ENCODE data around the gene REV1.

Gene REV1

GRCh38 chr2:99424371-99424770, 65.4 kb downstream of the REV1 start:
- no peak overlapping the region for H3K4me3 Mint-ChIP-seq
- H3K27ac Mint-ChIP-seq: no peak overlapping the region
- DNase-seq (no peak), ATAC-seq (replicated peaks) (no peak)
- H3K9me3 Mint-ChIP-seq: no peaks in the 10 kb centered on the region
- H3K27me3 Mint-ChIP-seq: no peaks in the 10 kb centered on the region
- no peaks in the 10 kb centered on the region for H3K4me1 Mint-ChIP-seq (ENCODE audit: low read depth in 2 of 2)
- H3K36me3 Mint-ChIP-seq (ENCODE audit: insufficient read depth): peaks cover 52% of the 10 kb centered on the region

GRCh38 chr2:99422599-99422998, 67.2 kb downstream of the REV1 start:
- DNase-seq: no peak
- Mint-ChIP-seq H3K4me1 (ENCODE audit: low read depth in 2 of 2) (no peaks in the 10 kb centered on the region), H3K36me3 (ENCODE audit: insufficient read depth) (peaks cover 55% of the 10 kb centered on the region), H3K4me3 (no peak overlapping the region), H3K9me3 (no peaks in the 10 kb centered on the region), H3K27ac (no peak overlapping the region), H3K27me3 (no peaks in the 10 kb centered on the region)
- ATAC-seq (replicated peaks): no peak

- no peaks in the 10 kb centered on the region for H3K9me3 Mint-ChIP-seq
- H3K27me3 Mint-ChIP-seq: no peaks in the 10 kb centered on the region
- no peaks in the 10 kb centered on the region for H3K4me1 Mint-ChIP-seq (ENCODE audit: low read depth in 2 of 2)
- DNase-seq: no peak
- H3K4me3 Mint-ChIP-seq: no peak overlapping the region
- H3K27ac Mint-ChIP-seq: no peak overlapping the region
- no peak for ATAC-seq (replicated peaks)
- peaks cover 64% of the 10 kb centered on the region for H3K36me3 Mint-ChIP-seq (ENCODE audit: insufficient read depth)
Observed at GRCh38 chr2:99421469-99421868, 68.3 kb downstream of the REV1 start.

- Mint-ChIP-seq H3K4me1 (ENCODE audit: low read depth in 2 of 2) (no peaks in the 10 kb centered on the region), H3K9me3 (no peaks in the 10 kb centered on the region), H3K4me3 (no peak overlapping the region), H3K27me3 (no peaks in the 10 kb centered on the region), H3K36me3 (ENCODE audit: insufficient read depth) (peaks cover 68% of the 10 kb centered on the region), H3K27ac (peak overlapping the region; percentile 42 to 49)
- DNase-seq: no peak
- no peak for ATAC-seq (replicated peaks)
Observed at GRCh38 chr2:99420751-99421299, 69.0 kb downstream of the REV1 start.

GRCh38 chr2:99420031-99420430, 69.8 kb downstream of the REV1 start:
- DNase-seq: no peak
- H3K9me3 Mint-ChIP-seq: no peaks in the 10 kb centered on the region
- H3K27me3 Mint-ChIP-seq: no peaks in the 10 kb centered on the region
- no peak for ATAC-seq (replicated peaks)
- H3K27ac Mint-ChIP-seq: peak overlapping the region; percentile 42 to 49
- peaks cover 63% of the 10 kb centered on the region for H3K36me3 Mint-ChIP-seq (ENCODE audit: insufficient read depth)
- no peaks in the 10 kb centered on the region for H3K4me1 Mint-ChIP-seq (ENCODE audit: low read depth in 2 of 2)
- H3K4me3 Mint-ChIP-seq: no peak overlapping the region

GRCh38 chr2:99417396-99417795, 72.4 kb downstream of the REV1 start:
- DNase-seq (no peak), ATAC-seq (replicated peaks) (no peak)
- peaks cover 0 to 4% of the 10 kb centered on the region in 2 donors for H3K4me1 Mint-ChIP-seq (ENCODE audit: low read depth in 2 of 2)
- no peak overlapping the region for H3K27ac Mint-ChIP-seq
- H3K4me3 Mint-ChIP-seq: no peak overlapping the region
- no peaks in the 10 kb centered on the region for H3K9me3 Mint-ChIP-seq
- peaks cover 74% of the 10 kb centered on the region for H3K36me3 Mint-ChIP-seq (ENCODE audit: insufficient read depth)
- no peaks in the 10 kb centered on the region for H3K27me3 Mint-ChIP-seq

- ATAC-seq (replicated peaks): no peak
- DNase-seq: no peak
- H3K4me1 Mint-ChIP-seq (ENCODE audit: low read depth in 2 of 2): peaks cover 0 to 4% of the 10 kb centered on the region in 2 donors
- H3K36me3 Mint-ChIP-seq (ENCODE audit: insufficient read depth): peaks cover 67% of the 10 kb centered on the region
- no peaks in the 10 kb centered on the region for H3K9me3 Mint-ChIP-seq
- H3K27ac Mint-ChIP-seq: no peak overlapping the region
- H3K27me3 Mint-ChIP-seq: no peaks in the 10 kb centered on the region
- no peak overlapping the region for H3K4me3 Mint-ChIP-seq
Observed at GRCh38 chr2:99414566-99414965, 75.3 kb downstream of the REV1 start.

GRCh38 chr2:99410276-99410675, 79.5 kb downstream of the REV1 start:
- ATAC-seq (replicated peaks) (no peak), DNase-seq (no peak)
- Mint-ChIP-seq H3K9me3 (no peaks in the 10 kb centered on the region), H3K4me3 (no peak overlapping the region), H3K36me3 (ENCODE audit: insufficient read depth) (peaks cover 39% of the 10 kb centered on the region), H3K27ac (peak overlapping the region in 1 of 2 donors; percentile 12), H3K4me1 (ENCODE audit: low read depth in 2 of 2) (peaks cover 0 to 4% of the 10 kb centered on the region in 2 donors), H3K27me3 (no peaks in the 10 kb centered on the region)

GRCh38 chr2:99406137-99406536, 83.7 kb downstream of the REV1 start:
- ATAC-seq (replicated peaks): no peak
- Mint-ChIP-seq H3K4me1 (ENCODE audit: low read depth in 2 of 2) (no peaks in the 10 kb centered on the region), H3K9me3 (no peaks in the 10 kb centered on the region), H3K27me3 (no peaks in the 10 kb centered on the region), H3K27ac (no peak overlapping the region), H3K4me3 (no peak overlapping the region), H3K36me3 (ENCODE audit: insufficient read depth) (peaks cover 41% of the 10 kb centered on the region)
- no peak for DNase-seq

GRCh38 chr2:99404797-99405669, 84.8 kb downstream of the REV1 start:
- Mint-ChIP-seq H3K4me1 (ENCODE audit: low read depth in 2 of 2) (no peaks in the 10 kb centered on the region), H3K27ac (no peak overlapping the region), H3K36me3 (ENCODE audit: insufficient read depth) (peaks cover 41% of the 10 kb centered on the region), H3K9me3 (no peaks in the 10 kb centered on the region), H3K27me3 (no peaks in the 10 kb centered on the region), H3K4me3 (no peak overlapping the region)
- DNase-seq: no peak
- ATAC-seq (replicated peaks): no peak

- Mint-ChIP-seq H3K4me1 (ENCODE audit: low read depth in 2 of 2) (no peaks in the 10 kb centered on the region), H3K36me3 (ENCODE audit: insufficient read depth) (peaks cover 47% of the 10 kb centered on the region), H3K9me3 (no peaks in the 10 kb centered on the region), H3K27ac (peak overlapping the region in 1 of 2 donors; percentile 7), H3K27me3 (no peaks in the 10 kb centered on the region), H3K4me3 (no peak overlapping the region)
- no peak for ATAC-seq (replicated peaks)
- no peak for DNase-seq
Observed at GRCh38 chr2:99404039-99404796, 85.6 kb downstream of the REV1 start.

GRCh38 chr2:99403524-99403923, 86.3 kb downstream of the REV1 start:
- Mint-ChIP-seq H3K4me3 (no peak overlapping the region), H3K27ac (peak overlapping the region; percentile 7 to 26), H3K27me3 (no peaks in the 10 kb centered on the region), H3K9me3 (no peaks in the 10 kb centered on the region), H3K4me1 (ENCODE audit: low read depth in 2 of 2) (no peaks in the 10 kb centered on the region), H3K36me3 (ENCODE audit: insufficient read depth) (peaks cover 53% of the 10 kb centered on the region)
- ATAC-seq (replicated peaks): no peak
- no peak for DNase-seq

- Mint-ChIP-seq H3K27me3 (no peaks in the 10 kb centered on the region), H3K27ac (peak overlapping the region; percentile 7 to 26), H3K9me3 (no peaks in the 10 kb centered on the region), H3K4me3 (no peak overlapping the region), H3K36me3 (ENCODE audit: insufficient read depth) (peaks cover 55% of the 10 kb centered on the region), H3K4me1 (ENCODE audit: low read depth in 2 of 2) (no peaks in the 10 kb centered on the region)
- ATAC-seq (replicated peaks) (no peak), DNase-seq (no peak)
Observed at GRCh38 chr2:99403084-99403483, 86.7 kb downstream of the REV1 start.

GRCh38 chr2:99401841-99402240, 88.0 kb downstream of the REV1 start:
- no peaks in the 10 kb centered on the region for H3K27me3 Mint-ChIP-seq

More at GRCh38 chr2:99401841-99402240, 88.0 kb downstream of the REV1 start:
- Mint-ChIP-seq H3K27ac (peak overlapping the region; percentile 7 to 68), H3K9me3 (no peaks in the 10 kb centered on the region), H3K36me3 (ENCODE audit: insufficient read depth) (peaks cover 67% of the 10 kb centered on the region), H3K4me1 (ENCODE audit: low read depth in 2 of 2) (no peaks in the 10 kb centered on the region), H3K4me3 (no peak overlapping the region)
- ATAC-seq (replicated peaks) (no peak), DNase-seq (no peak)
